DOHH2 (cell line): ENCODE results near the gene TSC22D3.
A peak's percentile ranks its signal among the peaks of the same experiment; 100 is the strongest.

Experiments used
- H3F3A ChIP-seq: fragments of 200-600 bp; sonication (generic), shearing (Covaris generic); 2 replicates; pipeline ENCODE4 v1.6.0; 2016; ENCODE audit warnings: antibody characterized with exemption, mild to moderate bottlenecking; ENCODE audit not compliant: control insufficient read depth, insufficient read depth
- H3K27ac ChIP-seq: fragments of 200-600 bp; sonication (generic); 2 replicates; pipeline ENCODE4 v1.5.1; 2014; ENCODE audit warnings: low read depth, mild to moderate bottlenecking, low read length, moderate library complexity
- H3K27me3 ChIP-seq: fragments of 200-600 bp; sonication (generic); 2 replicates; pipeline ENCODE4 v1.6.1; 2014; ENCODE audit warnings: mild to moderate bottlenecking, low read length, mixed read lengths; ENCODE audit not compliant: control insufficient read depth
- H3K36me3 ChIP-seq: fragments of 200-600 bp; sonication (generic); 2 replicates; pipeline ENCODE4 v1.6.1; 2014; ENCODE audit warnings: mild to moderate bottlenecking, low read length, moderate library complexity, mixed read lengths; ENCODE audit not compliant: control insufficient read depth
- H3K4me1 ChIP-seq: fragments of 200-600 bp; sonication (generic); 2 replicates; pipeline ENCODE4 v1.6.1; 2014; ENCODE audit warnings: mild to moderate bottlenecking, low read length, mixed read lengths; ENCODE audit not compliant: control insufficient read depth
- H3K4me2 ChIP-seq: fragments of 200-600 bp; sonication (generic); 2 replicates; pipeline ENCODE4 v1.6.0; 2014; ENCODE audit warnings: mild to moderate bottlenecking, low read length, moderate library complexity
- H3K4me3 ChIP-seq: fragments of 200-600 bp; sonication (generic); 2 replicates; pipeline ENCODE4 v1.5.1; 2014; ENCODE audit warnings: mild to moderate bottlenecking, low read length, mixed read lengths
- H3K79me2 ChIP-seq: fragments of 200-600 bp; sonication (generic); 2 replicates; pipeline ENCODE4 v1.6.1; 2014; ENCODE audit warnings: mild to moderate bottlenecking, low read length, mixed read lengths; ENCODE audit not compliant: control insufficient read depth
- H3K9me2 ChIP-seq: fragments of 200-600 bp; sonication (generic); replicated peaks from 2 replicates; pipeline ENCODE4 v1.6.1; 2014; ENCODE audit warnings: mild to moderate bottlenecking, low read length, mixed read lengths; ENCODE audit not compliant: control insufficient read depth
- H3K9me3 ChIP-seq: fragments of 200-600 bp; sonication (generic); 2 replicates; pipeline ENCODE4 v1.6.1; 2014; ENCODE audit warnings: antibody characterized with exemption, low read length, mixed read lengths; ENCODE audit not compliant: control insufficient read depth, insufficient read depth
- H4K20me1 ChIP-seq: fragments of 200-600 bp; sonication (generic); 2 replicates; pipeline ENCODE4 v1.6.0; 2014; ENCODE audit warnings: low read depth, mild to moderate bottlenecking, antibody characterized with exemption, low read length, moderate library complexity; ENCODE audit not compliant: control insufficient read depth, insufficient read depth
- EZH2phosphoT487 ChIP-seq: fragments of 200-600 bp; sonication (generic); IDR thresholded peaks from 2 replicates; pipeline ENCODE4 v1.6.1; 2017; ENCODE audit warnings: borderline replicate concordance, mild to moderate bottlenecking, antibody characterized with exemption, low read length, moderate library complexity, mixed read lengths
- TF ChIP-seq, protein P1 (sequence below): fragments of 200-600 bp; sonication (generic); IDR thresholded peaks from one replicate; pipeline ENCODE4 v1.5.1; 2014; ENCODE audit warnings: antibody characterized with exemption, mild to moderate bottlenecking, low read depth, low read length; ENCODE audit not compliant: poor library complexity, severe bottlenecking

Gene TSC22D3

DNA sequence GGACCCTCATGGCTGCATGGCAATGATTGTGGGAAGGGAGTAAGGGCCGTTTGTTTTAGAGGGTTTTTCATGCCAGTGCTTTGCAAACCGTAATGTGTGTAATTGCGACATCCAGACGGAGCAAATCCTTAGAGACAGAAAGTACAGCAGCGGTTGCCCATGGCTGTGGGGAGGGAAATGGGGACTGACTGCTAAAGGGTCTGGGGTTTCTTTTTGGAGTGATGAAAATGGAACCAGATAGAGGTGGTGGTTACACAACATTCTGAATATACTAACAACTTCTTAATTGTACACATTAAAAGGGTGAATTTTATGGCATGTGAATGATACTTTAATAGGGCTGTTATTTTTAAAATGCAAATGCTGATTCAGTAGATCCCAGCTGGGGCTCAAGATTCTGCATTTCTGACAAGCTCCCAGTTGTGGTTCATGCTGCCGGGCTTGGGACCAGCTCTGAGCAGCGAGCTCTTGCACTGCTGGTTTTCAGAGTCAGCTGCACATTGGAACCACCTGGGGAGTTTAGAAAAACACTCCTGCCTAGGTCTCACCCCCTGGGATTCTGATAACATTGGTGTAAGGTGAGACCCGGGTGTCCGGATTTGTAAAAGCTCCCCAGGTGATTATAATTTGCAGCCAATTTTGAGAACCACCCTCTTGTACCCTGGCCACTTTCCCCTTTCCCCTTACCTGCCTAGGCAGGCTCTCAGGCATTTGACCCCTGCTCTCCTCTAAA lies 99.6 kb downstream of the TSC22D3 start:
- H4K20me1 ChIP-seq = no peaks in the 10 kb centered on the region
- H3K27ac ChIP-seq = peak overlapping the region; percentile 90
- TF ChIP-seq, protein P1, sequence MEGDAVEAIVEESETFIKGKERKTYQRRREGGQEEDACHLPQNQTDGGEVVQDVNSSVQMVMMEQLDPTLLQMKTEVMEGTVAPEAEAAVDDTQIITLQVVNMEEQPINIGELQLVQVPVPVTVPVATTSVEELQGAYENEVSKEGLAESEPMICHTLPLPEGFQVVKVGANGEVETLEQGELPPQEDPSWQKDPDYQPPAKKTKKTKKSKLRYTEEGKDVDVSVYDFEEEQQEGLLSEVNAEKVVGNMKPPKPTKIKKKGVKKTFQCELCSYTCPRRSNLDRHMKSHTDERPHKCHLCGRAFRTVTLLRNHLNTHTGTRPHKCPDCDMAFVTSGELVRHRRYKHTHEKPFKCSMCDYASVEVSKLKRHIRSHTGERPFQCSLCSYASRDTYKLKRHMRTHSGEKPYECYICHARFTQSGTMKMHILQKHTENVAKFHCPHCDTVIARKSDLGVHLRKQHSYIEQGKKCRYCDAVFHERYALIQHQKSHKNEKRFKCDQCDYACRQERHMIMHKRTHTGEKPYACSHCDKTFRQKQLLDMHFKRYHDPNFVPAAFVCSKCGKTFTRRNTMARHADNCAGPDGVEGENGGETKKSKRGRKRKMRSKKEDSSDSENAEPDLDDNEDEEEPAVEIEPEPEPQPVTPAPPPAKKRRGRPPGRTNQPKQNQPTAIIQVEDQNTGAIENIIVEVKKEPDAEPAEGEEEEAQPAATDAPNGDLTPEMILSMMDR = no peak
- TF ChIP-seq EZH2phosphoT487 = no peak
- peaks cover 29% of the 10 kb centered on the region for H3K79me2 ChIP-seq
- peaks cover 20% of the 10 kb centered on the region for H3F3A ChIP-seq
- H3K27me3 ChIP-seq = no peaks in the 10 kb centered on the region
- peaks cover 66% of the 10 kb centered on the region for H3K4me1 ChIP-seq
- no peaks in the 10 kb centered on the region for H3K9me2 ChIP-seq
- no peaks in the 10 kb centered on the region; the same call in 1 of the 2 replicates for H3K36me3 ChIP-seq
- H3K4me3 ChIP-seq = peak overlapping the region; percentile 89
- no peaks in the 10 kb centered on the region for H3K9me3 ChIP-seq
- H3K4me2 ChIP-seq = peak overlapping the region; percentile 90

DNA sequence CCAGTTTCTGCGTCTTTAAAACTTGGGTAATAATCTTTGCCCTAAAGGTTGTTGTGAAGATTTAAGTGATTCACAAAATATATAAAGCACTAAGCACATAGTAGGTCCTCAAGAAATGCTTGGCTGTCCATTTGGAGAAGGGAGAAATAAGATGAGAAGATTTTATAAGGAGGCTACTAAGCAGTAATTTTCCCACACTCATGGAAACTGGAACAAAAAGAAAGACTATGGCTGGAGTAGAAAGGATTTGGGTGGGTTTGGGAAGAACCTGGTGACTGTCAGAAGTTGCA lies 100.3 kb downstream of the TSC22D3 start:
- H3K9me3 ChIP-seq = no peaks in the 10 kb centered on the region
- H3K36me3 ChIP-seq = no peaks in the 10 kb centered on the region; the same call in 1 of the 2 replicates
- no peaks in the 10 kb centered on the region for H3K27me3 ChIP-seq
- peaks cover 29% of the 10 kb centered on the region for H3K79me2 ChIP-seq
- H3K27ac ChIP-seq = peak overlapping the region; percentile 90
- peak overlapping the region; percentile 90 for H3K4me2 ChIP-seq
- peaks cover 66% of the 10 kb centered on the region for H3K4me1 ChIP-seq
- no peaks in the 10 kb centered on the region for H4K20me1 ChIP-seq
- TF ChIP-seq, protein P1 = no peak
- no peak for TF ChIP-seq EZH2phosphoT487
- no peaks in the 10 kb centered on the region for H3K9me2 ChIP-seq
- peak overlapping the region; percentile 89 for H3K4me3 ChIP-seq
- peaks cover 20% of the 10 kb centered on the region for H3F3A ChIP-seq

DNA sequence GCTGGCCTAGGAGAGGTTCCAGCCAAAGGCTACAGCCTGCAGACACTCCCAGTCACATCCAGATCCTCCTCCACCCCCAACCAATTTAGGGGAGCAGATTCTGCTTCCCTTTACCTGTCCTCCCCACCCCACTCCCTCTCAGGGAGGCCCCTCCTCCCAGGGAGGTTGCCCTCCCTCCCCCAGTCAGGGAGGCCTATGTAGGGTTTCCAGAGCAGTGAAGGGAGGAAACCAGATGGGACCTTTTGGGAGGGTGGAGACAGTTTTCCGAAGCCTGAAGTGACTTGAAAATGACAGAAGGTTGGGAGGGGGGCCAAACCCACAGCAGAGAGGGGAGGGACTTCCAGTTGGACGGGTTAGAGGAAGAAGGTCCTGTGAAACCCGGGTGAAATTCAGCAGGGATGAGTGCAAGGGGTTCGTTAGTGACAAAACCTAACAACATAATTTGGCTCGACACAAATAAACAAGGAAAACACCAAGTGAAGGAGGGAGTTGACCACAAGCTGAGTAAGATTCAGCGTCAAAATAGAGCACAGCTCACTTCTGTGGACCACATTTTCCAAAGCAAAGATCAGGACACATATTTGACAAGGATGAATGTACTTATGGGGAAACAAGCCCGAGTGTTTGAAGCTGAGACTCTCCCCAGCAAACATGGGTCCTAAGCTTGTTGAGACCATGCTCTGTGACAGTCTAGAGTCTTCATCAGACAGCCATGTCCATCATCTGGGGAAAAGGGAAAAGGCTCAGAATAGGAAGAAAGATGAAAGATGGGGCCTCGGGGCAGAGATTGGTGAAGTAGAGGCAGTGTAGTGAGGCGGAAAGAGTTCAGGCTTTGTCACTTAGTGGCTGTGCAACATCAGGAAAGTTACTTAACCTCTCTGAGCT lies 100.9 kb downstream of the TSC22D3 start:
- no peaks in the 10 kb centered on the region for H3K27me3 ChIP-seq

More for the DNA sequence above, 100.9 kb downstream of the TSC22D3 start:
- no peaks in the 10 kb centered on the region for H3K9me3 ChIP-seq
- H3K4me1 ChIP-seq = peaks cover 65% of the 10 kb centered on the region
- no peak for TF ChIP-seq EZH2phosphoT487
- TF ChIP-seq, protein P1 = no peak
- peak overlapping the region; percentile 90 for H3K27ac ChIP-seq
- H3K79me2 ChIP-seq = peaks cover 29% of the 10 kb centered on the region
- peak overlapping the region; percentile 90 for H3K4me2 ChIP-seq
- no peaks in the 10 kb centered on the region for H4K20me1 ChIP-seq
- no peaks in the 10 kb centered on the region for H3K9me2 ChIP-seq
- peak overlapping the region; percentile 89 for H3K4me3 ChIP-seq
- H3F3A ChIP-seq = peaks cover 20% of the 10 kb centered on the region
- no peaks in the 10 kb centered on the region; the same call in 1 of the 2 replicates for H3K36me3 ChIP-seq
